ENCODE results near the gene NCS1. TPM values are rescaled to one million over a fixed set of nuclear protein-coding genes. Genes with fewer than 3 reads are reported as not detected.
A peak's percentile ranks its signal among the peaks of the same experiment; 100 is the strongest.

The NCS1 gene
- total and polyA plus RNA-seq, 2 of the 8 experiments (the other 6 are each of a cell fraction or from before 2014, with no cell fraction given): 34.7 to 47.6 TPM

DNA sequence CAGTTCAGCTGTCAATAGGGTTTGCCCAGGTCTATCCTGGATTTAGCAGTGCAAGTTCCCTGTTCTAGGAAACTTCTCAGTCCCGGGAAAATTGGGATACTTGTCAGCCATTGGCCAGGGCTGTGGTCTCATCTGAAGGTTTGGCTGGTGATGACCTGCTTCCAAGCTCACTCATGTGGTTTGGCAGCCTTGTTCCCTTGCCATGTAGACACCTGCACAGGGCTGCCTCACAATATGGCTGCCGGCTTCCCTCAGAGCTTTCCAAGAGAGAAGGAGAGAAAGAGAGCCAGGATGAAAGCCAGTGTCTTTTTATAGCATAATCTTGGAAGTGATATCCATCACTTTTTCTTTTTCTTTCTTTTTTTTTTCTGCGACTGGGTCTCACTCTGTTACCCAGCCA lies 55.6 kb downstream of the NCS1 start:
- H4K91ac ChIP-seq (replicated peaks; ENCODE audit: insufficient read length, low read length): no peak overlapping the region
- H3K14ac ChIP-seq (ENCODE audit: insufficient read length): no peak overlapping the region
- no peak overlapping the region for H3K4me3 ChIP-seq (ENCODE audit: extremely low read depth in 1 of 4, insufficient read depth in 2 of 4, low read depth in 3 of 4, low read length in 4 of 4)
- no peak overlapping the region for H2BK12ac ChIP-seq (ENCODE audit: low read depth, low read length)
- H2BK120ac ChIP-seq (replicated peaks; ENCODE audit: low read depth, low read length): no peak overlapping the region
- H2BK5ac ChIP-seq (ENCODE audit: low read depth, low read length): no peak overlapping the region
- peaks cover 2% of the 10 kb centered on the region; the same call in 1 of the 2 replicates for H3K79me1 ChIP-seq (ENCODE audit: low read depth, low read length)
- no peak for TF ChIP-seq CBX5 (IDR thresholded peaks at IDR 0.05; ENCODE audit: low read depth, low read length)
- TF ChIP-seq, protein P1, sequence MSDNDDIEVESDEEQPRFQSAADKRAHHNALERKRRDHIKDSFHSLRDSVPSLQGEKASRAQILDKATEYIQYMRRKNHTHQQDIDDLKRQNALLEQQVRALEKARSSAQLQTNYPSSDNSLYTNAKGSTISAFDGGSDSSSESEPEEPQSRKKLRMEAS (IDR thresholded peaks at IDR 0.05): no peak
- no peak for TF ChIP-seq KDM1A (IDR thresholded peaks at IDR 0.05; ENCODE audit: borderline replicate concordance, low read length)
- TF ChIP-seq HDAC2 (IDR thresholded peaks at IDR 0.05; ENCODE audit: borderline replicate concordance in 1 of 2, low read depth in 2 of 2, low read length in 2 of 2): no peak
- no peak for TF ChIP-seq CTBP2 (IDR thresholded peaks at IDR 0.05; ENCODE audit: borderline replicate concordance, insufficient read depth, insufficient read length, low read length)
- TF ChIP-seq YY1 (IDR thresholded peaks at IDR 0.05; ENCODE audit: low read depth, low read length): peak; percentile 31; the same call in 1 of the 2 replicates
- H4K5ac ChIP-seq (ENCODE audit: insufficient read length, low read depth, low read length): no peak overlapping the region
- H3K9ac ChIP-seq (replicated peaks in 1 of 4; ENCODE audit: extremely low read depth in 1 of 4, low read depth in 3 of 4, low read length in 3 of 4): no peak overlapping the region
- H2BK15ac ChIP-seq (ENCODE audit: low read length): no peak overlapping the region
- H2AFZ ChIP-seq (ENCODE audit: low read length): no peak overlapping the region
- no peak overlapping the region for H3K4me2 ChIP-seq (ENCODE audit: insufficient read depth in 1 of 2, low read depth in 2 of 2, low read length in 2 of 2)
- no peaks in the 10 kb centered on the region for H3K79me2 ChIP-seq (ENCODE audit: control insufficient read depth in 1 of 2, insufficient read depth in 2 of 2, low read length in 2 of 2)
- no peak for FAIRE-seq
- 90% methylated on average over 3 of the region's 3 CpGs; no CpG with 5 or more reads in 1 of the 2 experiments for WGBS, 2 experiments (ENCODE audit: extremely low coverage in 1 of 2, insufficient coverage in 1 of 2, insufficient read length in 1 of 2, insufficient replicate concordance in 2 of 2, low coverage in 1 of 2, low lambda C conversion rate in 2 of 2, missing lambda C conversion rate in 1 of 2)
- no peaks in the 10 kb centered on the region for H3K27me3 ChIP-seq (replicated peaks in 1 of 4; ENCODE audit: control insufficient read depth in 3 of 4, extremely low read depth in 1 of 4, insufficient read depth in 3 of 4, low read length in 3 of 4)
- H3K27ac ChIP-seq (ENCODE audit: low read depth, low read length): no peak overlapping the region
- H4K20me1 ChIP-seq (replicated peaks in 1 of 2; ENCODE audit: control insufficient read depth in 1 of 2, insufficient read depth in 2 of 2, low read length in 2 of 2): no peaks in the 10 kb centered on the region
- H3K23ac ChIP-seq (ENCODE audit: insufficient read length): no peak overlapping the region
- H3K56ac ChIP-seq (replicated peaks; ENCODE audit: insufficient read length, low read depth, low read length): no peak overlapping the region
- H3K4me1 ChIP-seq (replicated peaks in 1 of 4; ENCODE audit: control insufficient read depth in 3 of 4, insufficient read depth in 4 of 4, low read length in 3 of 4): no peaks in the 10 kb centered on the region; a peak in 1 of 7 replicates
- no peak overlapping the region for H2BK20ac ChIP-seq (ENCODE audit: low read length)
- peaks cover 4 to 7% of the 10 kb centered on the region in 2 experiments; a peak in 3 of 4 replicates for H3K9me3 ChIP-seq (ENCODE audit: insufficient read depth in 2 of 2, low read depth in 1 of 2, low read length in 1 of 2)
- no peak overlapping the region for H3K4ac ChIP-seq (replicated peaks; ENCODE audit: insufficient read length, low read depth, low read length)
- DNase-seq (ENCODE audit: low read depth in 1 of 2, low spot score in 2 of 2): no peak
- H3K23me2 ChIP-seq (ENCODE audit: low read depth, low read length): 0 out of 2 replicates have a peak, but pooled peaks cover 2% of the 10 kb centered on the region
- H4K8ac ChIP-seq (ENCODE audit: extremely low read depth, insufficient read depth, low read length): no peak overlapping the region
- H3K36me3 ChIP-seq (ENCODE audit: control insufficient read depth in 2 of 4, insufficient read depth in 4 of 4, low read length in 3 of 4): peaks cover 0 to 16% (median 7%) of the 10 kb centered on the region in 4 experiments; a peak in 5 of 8 replicates
- H2AK5ac ChIP-seq (ENCODE audit: low read depth, low read length): no peak overlapping the region
- CTCF ChIA-PET (ENCODE audit: partially characterized antibody): interaction anchor here (0.6 to 3.2 kb wide), 4 partner anchors 8 to 544 kb away, joined by 3 to 11 read pairs (median 6); no protein-coding TSS in a partner anchor
- no peak overlapping the region for H3K18ac ChIP-seq (ENCODE audit: extremely low read depth, low read length)
- POLR2A ChIA-PET (ENCODE audit: partially characterized antibody): interaction anchor here (1.5 kb wide), 1 partner anchor 12 kb away, joined by 4 read pairs; no protein-coding TSS in a partner anchor

Data from H1 (cell line).